Measurements from ENCODE around the gene TALDO1. TPM values are rescaled to one million over a fixed set of nuclear protein-coding genes. Genes with fewer than 3 reads are reported as not detected.

The TALDO1 gene
- 121 and 178 TPM in 2 replicates for total RNA-seq

GRCh38 chr11:747158-748006, at the start of gene TALDO1:
TSS of gene TALDO1 (plus strand) at chr11:747464. CDS start at chr11:747482, 18 bp downstream.

DNA sequence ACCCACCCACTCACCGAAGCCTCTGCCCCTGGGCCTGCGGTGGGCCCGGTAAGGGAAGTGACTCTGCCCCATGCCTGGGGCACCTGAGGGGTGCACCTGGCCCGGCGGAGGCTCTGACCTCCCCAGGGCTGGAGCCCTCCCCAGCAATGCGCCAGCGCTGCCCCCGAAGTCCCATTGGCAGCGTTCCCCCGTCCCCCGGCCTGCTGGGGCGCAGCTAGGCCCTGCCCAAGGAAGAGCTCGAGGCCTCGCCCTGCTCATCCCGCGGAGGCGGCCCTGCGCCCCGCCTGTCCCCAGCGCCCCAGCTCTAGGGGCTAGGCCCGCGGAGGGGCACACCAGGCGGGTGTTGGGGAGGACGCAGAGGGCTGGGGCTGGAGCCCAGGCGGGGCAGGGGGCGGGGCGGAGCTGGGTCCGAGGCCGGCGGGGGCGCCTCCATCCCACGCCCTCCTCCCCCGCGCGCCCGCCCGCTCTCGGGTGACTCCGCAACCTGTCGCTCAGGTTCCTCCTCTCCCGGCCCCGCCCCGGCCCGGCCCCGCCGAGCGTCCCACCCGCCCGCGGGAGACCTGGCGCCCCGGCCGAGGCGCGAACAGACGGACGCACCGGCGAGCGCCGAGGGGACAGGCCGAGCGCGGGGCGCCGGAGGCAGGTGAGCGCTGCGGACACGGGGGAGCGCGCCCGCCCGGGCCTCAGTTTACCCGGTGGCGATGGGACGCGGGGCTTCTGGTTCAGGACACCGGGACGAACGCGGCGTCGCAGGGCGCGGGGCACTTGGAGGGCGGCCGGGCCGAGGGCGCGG, 41.4 kb upstream of the TALDO1 start, which contains the start of gene EPS8L2:
Gene EPS8L2, plus strand, starts transcription at position 586 of the 793 bp plus-strand sequence. CDS start 3,177 bp downstream, outside the sequence.

GRCh38 chr11:777288-778255, 30.3 kb downstream of the TALDO1 start, which contains the start of gene GATD1:
TSS of gene GATD1 (minus strand) at chr11:777487. CDS start at chr11:777462, 25 bp downstream.

GRCh38 chr11:789943-790342, 42.7 kb downstream of the TALDO1 start, which contains the start of gene CEND1:
TSS of gene CEND1 (minus strand) at chr11:790090. CDS start at chr11:788576, 1,514 bp downstream.

DNA sequence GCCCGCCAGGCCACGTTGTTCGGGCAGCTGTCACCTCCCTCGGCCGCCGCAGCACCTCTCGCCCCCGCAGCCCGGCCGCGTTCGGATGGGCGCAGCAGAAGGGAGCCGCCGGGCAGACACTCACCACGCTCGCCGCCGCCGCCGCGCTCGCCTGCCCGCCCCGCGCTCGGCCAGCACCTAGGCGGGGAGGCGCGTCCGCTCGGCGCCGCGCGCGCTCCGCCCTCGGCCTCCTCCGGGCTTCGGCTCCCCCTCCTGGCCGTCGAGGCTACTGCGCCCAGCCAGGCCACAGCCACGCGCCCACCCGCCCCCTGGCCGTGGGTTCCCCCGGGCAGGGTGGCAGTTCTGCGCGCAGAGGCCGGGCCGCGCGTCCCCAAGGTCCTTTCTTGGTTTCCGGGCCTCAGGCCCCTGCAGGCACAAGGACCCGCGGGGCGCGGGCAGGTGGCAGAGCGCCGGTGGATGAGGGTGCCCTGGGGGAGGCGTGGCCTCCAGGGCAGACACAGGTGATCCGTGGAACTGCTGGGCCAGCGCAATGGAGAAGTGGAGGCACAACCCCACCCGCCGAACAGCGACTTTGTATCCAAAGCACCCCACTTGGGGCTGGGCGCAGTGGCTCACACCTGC, 50.9 kb downstream of the TALDO1 start, which contains the start of gene SLC25A22:
Gene SLC25A22, minus strand, starts transcription at position 189 of the 621 bp plus-strand sequence. CDS start 3,275 bp downstream, outside the sequence.

GRCh38 chr11:809287-810039, 62.2 kb downstream of the TALDO1 start, which contains the start of gene RPLP2:
TSS of gene RPLP2 (plus strand) at chr11:809967. CDS start at chr11:810235, 268 bp downstream.

Other genes starting within 250 kb of the TALDO1 start
- gene RNH1, start 240.2 kb upstream of the TALDO1 start, total RNA-seq, result 256 and 286 TPM in 2 replicates
- gene HRAS, start 211.9 kb upstream of the TALDO1 start, total RNA-seq, result 32.1 and 44.6 TPM in 2 replicates
- gene LRRC56, start 209.9 kb upstream of the TALDO1 start, total RNA-seq, result 0.89 and 1.0 TPM in 2 replicates
- 0.30 and 0.60 TPM in 2 replicates for gene LMNTD2, start 186.7 kb upstream of the TALDO1 start, total RNA-seq
- 7.1 and 13.3 TPM in 2 replicates for gene RASSF7, start 186.5 kb upstream of the TALDO1 start, total RNA-seq
- gene PHRF1, start 171.0 kb upstream of the TALDO1 start, total RNA-seq, result 22.3 and 41.2 TPM in 2 replicates
- 5.9 and 6.5 TPM in 2 replicates for gene IRF7, start 131.5 kb upstream of the TALDO1 start, total RNA-seq
- gene CDHR5, start 122.5 kb upstream of the TALDO1 start, total RNA-seq, result not detected in 2 replicates
- gene SCT, start 120.3 kb upstream of the TALDO1 start, total RNA-seq, result not detected in 2 replicates
- gene DRD4, start 110.2 kb upstream of the TALDO1 start, total RNA-seq, result 0.09 TPM in 1 of 2 replicates, not detected in the other
- gene DEAF1, start 52.2 kb upstream of the TALDO1 start, total RNA-seq, result 22.6 and 31.6 TPM in 2 replicates
- gene TMEM80, start 51.6 kb upstream of the TALDO1 start, total RNA-seq, result 8.3 and 10.1 TPM in 2 replicates
- 18.7 and 31.3 TPM in 2 replicates for gene EPS8L2, start 41.2 kb upstream of the TALDO1 start, total RNA-seq
- gene GATD1, start 30.0 kb downstream of the TALDO1 start, total RNA-seq, result 17.8 and 30.4 TPM in 2 replicates
- 0.89 and 1.8 TPM in 2 replicates for gene CEND1, start 42.6 kb downstream of the TALDO1 start, total RNA-seq
- gene SLC25A22, start 50.8 kb downstream of the TALDO1 start, total RNA-seq, result 8.9 and 28.8 TPM in 2 replicates
- 15.7 and 15.8 TPM in 2 replicates for gene PIDD1, start 57.8 kb downstream of the TALDO1 start, total RNA-seq
- gene RPLP2, start 62.5 kb downstream of the TALDO1 start, total RNA-seq, result 123 and 263 TPM in 2 replicates
- 23.5 and 32.9 TPM in 2 replicates for gene PNPLA2, start 71.5 kb downstream of the TALDO1 start, total RNA-seq
- gene CRACR2B, start 80.5 kb downstream of the TALDO1 start, total RNA-seq, result 0.30 and 1.2 TPM in 2 replicates
- 986 and 1,024 TPM in 2 replicates for gene CD151, start 85.5 kb downstream of the TALDO1 start, total RNA-seq
- 32.7 and 88.1 TPM in 2 replicates for gene POLR2L, start 95.1 kb downstream of the TALDO1 start, total RNA-seq
- 178 and 183 TPM in 2 replicates for gene TSPAN4, start 95.4 kb downstream of the TALDO1 start, total RNA-seq
- 105 and 112 TPM in 2 replicates for gene CHID1, start 163.3 kb downstream of the TALDO1 start, total RNA-seq
- gene AP2A2, start 178.4 kb downstream of the TALDO1 start, total RNA-seq, result 28.8 and 46.0 TPM in 2 replicates